Measurements from ENCODE around the gene CNTN4.

The CNTN4 gene

DNA sequence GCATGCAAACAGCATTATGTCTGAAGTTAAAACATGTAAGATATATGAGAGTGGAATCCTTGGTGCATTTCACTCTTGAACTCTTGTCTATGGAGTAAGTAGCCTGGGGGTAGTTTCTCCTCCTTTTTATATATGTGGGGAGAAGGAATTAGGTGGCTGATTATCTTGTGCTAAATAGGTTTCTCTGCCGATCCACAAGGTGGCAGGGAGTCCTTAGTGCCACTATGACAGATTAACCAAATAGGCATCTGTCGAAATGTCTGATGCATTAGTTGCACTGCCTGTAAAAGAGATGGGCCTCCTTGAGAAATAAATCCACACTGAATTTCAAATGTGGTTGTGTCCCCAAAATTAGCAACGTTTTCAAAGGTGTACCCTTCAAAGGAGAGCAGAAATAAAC is 170.1 kb downstream of the CNTN4 start:
- no peak for DNase-seq (ENCODE audit: low read depth)

DNA sequence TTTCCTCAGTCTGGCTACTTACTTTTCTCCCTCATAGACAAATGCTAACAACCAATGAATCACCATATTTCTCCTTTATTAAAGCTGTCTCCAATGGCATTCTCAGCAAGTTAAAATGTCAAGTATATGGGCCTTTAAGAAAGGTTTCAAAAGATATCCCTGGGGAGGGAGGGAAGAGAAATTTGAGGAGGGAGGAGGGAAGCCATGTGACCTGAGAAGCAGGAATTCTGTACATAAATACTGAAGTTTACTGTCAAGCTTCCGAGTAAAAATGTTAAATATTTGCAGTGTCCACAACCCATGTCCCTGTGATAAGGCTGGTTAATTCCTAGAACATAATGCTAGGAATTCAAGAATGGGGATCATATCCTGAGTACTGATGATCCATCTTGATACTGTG is 175.9 kb downstream of the CNTN4 start:
- DNase-seq (ENCODE audit: low read depth) = no peak

DNA sequence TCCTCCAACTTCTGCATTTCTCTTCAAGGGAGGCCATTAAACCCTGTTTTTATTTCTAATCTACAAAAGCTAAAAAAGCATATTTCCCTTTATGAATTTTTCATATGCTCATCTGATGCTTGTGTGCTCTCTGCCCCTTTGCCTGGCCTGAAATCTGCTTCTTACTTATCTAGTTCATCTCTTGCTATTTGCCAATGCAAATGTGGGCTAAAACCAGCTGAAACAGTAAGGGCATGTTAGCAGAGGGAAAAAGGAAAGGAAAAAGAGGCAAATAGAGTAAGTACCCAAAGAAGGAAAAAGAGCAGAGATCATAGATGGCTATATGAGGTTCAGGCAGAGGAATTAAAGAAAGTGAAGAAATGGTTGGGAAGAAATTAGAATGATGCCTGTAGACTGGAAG is 185.2 kb downstream of the CNTN4 start:
- DNase-seq (ENCODE audit: low read depth) = no peak

DNA sequence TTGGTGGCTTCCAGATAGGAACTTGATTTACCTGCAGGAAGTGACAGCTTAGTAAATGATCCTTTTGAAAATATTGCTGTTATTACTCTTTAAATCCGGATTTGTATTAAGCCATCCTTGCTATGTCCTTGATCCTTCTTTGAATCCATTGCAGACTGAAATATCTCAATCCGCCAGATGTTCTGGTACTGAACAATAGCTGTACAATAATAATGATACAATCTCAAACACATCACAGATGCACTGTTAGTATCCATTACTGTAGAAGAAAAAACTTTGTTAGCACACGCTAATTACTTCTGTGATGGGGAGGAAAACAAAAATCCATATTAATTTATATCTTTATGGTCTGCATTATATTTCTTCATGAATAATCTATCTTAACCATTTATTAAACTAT is 202.3 kb downstream of the CNTN4 start:
- no peak for DNase-seq (ENCODE audit: low read depth)

DNA sequence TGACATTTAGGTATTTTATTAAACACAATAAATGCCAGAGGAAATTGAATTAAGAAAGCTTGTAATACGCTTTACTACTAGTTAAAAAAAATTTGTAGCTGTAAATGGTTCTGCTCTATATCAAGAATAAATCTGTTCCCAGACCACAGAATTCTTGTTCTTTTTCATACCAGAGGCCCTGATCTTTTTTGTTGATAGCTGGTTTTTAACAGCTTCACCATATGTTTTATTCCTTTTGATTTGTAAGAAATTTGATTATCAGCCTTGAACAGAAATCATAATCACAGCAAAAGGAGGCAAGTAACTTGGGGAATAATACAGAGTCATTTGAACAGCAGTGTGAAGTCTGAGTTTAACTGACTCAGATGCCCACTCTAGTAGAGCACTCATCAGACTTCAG is 202.7 kb downstream of the CNTN4 start:
- no peak for DNase-seq (ENCODE audit: low read depth)

DNA sequence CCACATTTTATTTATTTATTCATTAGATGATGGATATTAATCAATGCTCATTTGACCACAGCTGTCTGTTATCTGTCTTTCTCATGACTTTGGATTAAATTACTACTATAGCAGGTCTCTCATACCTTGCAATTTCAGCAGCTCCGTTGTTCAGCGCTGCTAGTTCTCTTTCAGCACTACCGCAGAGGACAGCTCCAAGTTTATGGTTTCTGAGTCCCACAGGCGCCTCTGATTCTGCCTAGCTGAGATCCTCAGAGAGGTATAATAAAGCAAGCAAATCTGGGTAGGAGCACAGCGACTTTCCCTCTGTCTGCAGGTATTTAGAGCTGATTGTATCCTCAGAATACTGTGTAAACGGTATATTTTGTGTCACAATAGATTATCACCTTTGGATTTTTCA is 204.9 kb downstream of the CNTN4 start:
- no peak for DNase-seq (ENCODE audit: low read depth)

DNA sequence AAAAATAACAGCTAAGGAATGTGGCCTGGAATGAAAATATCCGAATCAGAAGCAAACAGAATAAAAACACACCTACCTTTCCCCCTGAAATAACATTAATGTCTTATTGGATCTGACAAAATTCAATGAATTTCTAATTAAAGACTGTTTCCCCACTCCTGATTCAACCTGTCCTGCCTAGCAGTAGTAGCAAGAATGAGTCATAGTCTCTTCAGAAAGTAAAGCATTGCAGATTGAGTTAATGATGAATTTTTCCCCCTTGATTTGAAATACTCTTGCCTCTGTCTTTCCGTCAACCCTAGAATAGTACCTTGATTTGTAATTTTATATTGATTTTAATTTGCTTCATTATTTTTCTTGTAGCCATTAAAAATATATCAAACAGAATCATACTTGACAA is 212.4 kb downstream of the CNTN4 start:
- no peak for DNase-seq (ENCODE audit: low read depth)

DNA sequence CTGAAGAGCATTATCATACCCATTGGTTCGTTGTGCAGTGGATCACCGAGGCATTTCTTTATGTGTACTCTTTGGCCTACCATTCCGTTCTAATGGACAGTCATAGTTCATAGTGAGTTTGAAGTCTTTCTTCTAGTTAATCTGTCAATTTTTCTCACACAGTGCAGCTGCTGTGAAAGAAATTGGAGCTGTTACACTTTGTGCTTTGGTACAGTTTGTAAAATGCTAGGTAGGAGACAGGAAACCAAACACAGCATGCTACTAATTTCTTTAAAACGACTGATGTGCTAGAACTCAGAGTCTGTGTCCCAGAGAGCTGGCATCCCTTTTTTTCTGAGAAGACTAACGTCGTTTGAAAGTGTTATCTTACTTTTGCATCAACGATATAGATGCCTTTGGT is 218.9 kb downstream of the CNTN4 start:
- no peak for DNase-seq (ENCODE audit: low read depth)

DNA sequence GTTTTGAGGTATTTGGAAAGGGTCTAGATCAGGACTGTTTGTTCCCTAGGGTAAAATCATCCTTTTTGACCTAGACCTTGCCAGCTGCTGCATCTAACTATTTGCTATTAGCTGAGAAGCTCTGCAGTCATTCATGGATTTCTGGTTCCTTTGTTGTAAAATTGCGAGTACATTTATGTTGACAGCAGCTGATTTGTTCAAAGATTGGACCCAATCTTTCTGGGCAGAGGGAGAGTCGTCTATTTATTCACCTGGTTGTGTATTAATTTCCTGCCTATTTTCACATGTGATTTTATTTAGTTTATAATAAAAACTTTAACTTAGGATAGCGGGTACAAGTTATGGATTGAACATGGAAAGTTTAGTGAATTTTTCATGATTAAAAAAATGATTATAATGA is 236.3 kb downstream of the CNTN4 start:
- no peak for DNase-seq (ENCODE audit: low read depth)

DNA sequence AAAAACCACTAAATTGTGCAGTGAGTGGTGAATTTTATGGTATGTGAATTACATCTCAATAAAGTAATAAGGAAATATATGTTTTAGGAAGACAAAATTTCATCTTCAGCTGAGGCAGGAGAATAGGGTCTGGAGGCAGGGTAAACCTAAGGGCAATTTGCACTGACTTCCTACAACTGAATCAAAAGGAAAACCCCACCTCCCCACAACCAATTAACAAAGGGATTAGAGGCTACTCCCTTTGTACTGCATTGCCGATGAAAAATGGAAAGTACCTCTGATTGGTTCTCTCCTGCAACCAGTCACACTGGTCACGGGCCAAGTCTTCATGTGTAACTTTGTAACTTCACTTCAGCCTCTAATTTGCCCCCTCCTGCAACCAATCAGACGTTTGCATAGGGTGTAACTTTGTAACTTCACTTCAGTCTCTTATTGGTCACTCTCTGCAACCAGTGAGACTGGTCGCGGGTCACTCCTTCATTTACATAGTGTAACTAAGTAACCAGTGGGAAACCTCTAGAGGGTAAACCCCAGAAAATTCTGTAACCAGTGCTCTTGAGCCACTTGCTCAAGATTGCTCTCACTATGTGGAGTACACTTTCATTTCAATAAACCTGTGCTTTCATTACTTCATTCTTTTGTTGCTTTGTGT is 244.5 kb downstream of the CNTN4 start:
- no peak for DNase-seq (ENCODE audit: low read depth)

DNA sequence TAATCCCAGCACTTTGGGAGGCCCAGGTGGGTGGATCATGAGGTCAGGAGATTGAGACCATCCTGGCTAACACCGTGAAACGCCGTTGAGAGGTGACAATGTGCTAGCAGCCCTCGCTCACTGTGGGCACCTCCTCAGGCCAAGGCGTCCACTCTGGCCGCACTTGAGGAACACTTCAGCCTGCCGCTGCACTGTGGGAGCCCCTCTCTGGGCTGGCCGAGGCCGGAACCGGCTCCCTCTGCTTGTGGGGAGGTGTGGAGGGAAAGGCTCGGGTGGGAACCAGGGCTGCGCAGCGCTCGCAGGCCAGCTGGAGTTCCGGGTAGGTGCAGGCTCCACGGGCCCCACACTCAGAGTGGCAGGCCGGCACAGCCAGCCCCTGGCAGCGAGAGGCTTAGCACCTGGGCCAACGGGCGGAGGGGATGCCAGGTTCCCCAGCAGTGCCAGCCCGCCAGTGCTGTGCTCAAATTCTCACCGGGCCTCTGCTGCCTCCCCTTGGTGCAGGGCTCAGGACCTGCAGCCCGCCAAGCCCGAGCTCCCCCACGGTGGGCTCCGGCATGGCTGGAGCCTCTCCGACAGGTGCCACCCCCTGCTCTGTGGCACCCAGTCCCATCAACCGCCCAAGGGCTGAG is 253.6 kb downstream of the CNTN4 start:
- DNase-seq (ENCODE audit: low read depth) = no peak

DNA sequence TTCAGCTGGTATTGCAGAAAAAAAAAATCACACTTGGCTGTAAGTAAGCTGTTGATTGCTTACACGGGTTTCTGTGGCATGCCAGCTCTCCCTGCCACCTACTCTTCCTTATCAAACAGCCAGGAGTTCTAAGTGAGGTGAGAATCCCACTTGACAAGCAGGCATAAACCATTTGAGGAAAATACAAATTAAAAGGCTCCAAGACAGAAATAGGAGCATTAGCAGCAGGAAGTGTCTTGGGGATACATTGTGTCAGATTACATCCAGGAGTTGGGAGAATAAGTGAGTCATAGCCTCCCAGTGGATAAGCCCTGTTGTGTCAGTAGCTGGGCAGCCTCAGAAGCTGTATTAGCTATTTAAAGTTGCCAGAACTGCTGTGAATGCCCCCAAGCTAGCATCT is 256.0 kb downstream of the CNTN4 start:
- DNase-seq (ENCODE audit: low read depth) = no peak

DNA sequence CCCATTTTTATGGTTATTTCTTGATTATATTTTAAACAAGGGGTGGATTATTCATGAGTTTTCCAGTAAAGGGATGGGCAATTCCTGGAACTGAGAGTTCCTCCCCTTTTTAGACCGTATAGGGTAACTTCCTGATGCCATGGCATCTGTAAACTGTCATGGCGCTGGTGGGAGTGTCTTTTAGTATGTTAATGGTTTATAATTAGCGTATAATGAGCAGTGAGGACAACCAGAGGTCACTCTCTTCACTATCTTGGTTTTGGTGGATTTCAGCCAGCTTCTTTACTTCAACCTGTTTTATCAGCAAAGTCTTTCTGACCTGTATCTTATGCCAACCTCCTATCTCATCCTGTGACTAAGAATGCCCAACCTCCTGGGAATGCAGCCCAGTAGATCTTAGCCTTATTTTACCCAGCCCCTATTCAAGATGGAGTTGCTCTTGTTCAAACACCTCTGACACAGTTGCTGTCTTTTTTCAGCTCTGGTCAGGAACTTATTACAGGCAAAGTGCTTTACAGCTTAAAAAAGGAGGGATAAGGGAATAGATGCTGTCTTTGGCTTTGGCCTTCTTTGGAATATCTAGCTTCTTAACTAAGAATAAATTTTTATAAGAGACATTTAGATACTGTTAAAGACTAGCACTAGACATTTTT is 257.8 kb downstream of the CNTN4 start:
- DNase-seq (ENCODE audit: low read depth) = no peak

DNA sequence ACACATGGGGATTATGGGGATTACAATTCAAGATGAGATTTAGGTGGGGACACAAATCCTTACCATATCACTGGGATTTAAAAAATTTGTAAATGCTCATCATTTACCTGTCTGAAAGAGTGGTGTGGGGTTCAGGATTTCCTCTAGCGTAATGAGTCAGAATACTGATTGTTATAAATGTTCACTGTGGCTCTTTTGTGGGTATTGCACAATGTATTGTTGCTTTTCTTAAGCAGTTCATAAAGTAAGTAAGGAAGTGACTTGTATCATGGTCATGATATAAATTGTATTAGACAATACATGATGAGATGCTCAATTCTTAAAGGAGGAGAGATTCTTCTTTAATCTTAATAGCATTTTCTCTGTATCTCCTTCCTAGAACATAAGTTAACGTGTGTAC is 262.1 kb downstream of the CNTN4 start:
- DNase-seq (ENCODE audit: low read depth) = no peak

DNA sequence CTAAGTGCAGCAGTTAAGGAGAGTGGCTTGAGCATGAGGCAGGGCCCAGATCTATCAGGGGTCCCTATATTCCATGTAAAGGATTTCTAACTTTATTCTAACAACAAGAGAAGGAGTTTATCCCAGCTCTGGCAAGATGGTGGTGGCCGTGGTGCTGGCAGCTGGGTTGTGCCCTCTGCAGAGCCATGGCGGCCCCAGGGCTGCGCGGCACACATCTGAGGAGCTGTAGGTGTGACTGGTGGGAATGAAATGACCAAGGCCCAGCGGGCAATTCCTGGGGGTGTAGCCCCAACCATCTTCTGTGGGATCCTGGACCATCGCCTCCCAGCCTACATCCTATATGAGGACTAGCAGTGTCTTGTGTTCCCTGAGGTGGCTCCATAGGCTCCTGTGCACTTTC is 263.5 kb downstream of the CNTN4 start:
- DNase-seq (ENCODE audit: low read depth) = no peak

DNA sequence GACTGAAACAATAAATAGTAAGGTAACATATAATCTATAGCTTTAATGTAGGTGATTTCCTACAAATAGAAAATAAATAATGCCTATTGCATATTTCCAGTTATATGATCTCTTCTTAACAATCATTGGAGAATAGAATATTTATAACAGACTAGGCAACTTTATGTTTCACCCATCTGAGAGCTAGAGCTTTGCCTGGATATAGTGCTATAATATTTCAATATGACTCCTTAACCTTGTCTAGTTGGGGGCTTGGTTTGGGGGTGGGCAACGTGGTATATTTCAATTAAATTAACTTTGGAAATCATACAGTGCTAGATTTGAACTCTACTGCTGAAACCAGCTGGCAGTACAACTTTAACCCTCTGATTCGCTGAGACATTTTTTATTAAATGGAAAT is 265.2 kb downstream of the CNTN4 start:
- DNase-seq (ENCODE audit: low read depth) = no peak

DNA sequence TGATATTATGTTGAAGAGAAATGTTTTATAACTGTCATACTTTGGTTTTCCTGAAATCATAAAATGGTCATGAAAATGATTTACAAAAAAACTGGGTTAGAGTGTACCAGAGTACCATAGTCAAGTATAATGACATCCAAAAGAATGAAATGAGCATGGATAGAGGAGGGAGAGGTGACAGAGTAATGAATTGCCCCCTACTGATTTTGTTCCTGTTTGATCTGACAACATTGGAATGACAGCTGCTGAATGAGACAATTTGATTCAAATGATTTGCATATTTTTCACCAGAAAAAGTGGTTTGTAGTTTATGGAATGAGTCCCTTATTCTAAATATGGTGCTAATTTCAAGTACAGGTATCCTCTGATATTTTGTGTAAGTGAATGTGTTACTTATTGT is 271.7 kb downstream of the CNTN4 start:
- DNase-seq (ENCODE audit: low read depth) = no peak

DNA sequence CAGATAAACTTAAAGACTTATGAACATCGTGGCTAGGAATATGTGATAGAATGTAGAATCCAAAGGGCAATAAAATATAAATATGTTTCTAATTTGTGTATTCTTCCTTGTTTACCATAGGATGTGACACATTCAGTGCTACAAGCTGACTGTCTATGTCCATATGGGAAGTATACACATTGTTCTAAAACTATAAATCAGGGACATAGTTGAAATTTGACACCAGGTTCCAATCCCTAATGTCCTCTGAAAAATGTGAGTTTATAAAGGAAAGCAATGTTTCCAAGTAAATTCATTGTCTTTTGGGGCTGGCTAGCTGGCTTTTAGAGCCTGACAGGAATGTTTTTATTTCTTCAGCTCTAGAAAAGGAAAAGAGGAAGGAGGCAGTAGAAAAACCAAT is 273.6 kb downstream of the CNTN4 start:
- no peak for DNase-seq (ENCODE audit: low read depth)

DNA sequence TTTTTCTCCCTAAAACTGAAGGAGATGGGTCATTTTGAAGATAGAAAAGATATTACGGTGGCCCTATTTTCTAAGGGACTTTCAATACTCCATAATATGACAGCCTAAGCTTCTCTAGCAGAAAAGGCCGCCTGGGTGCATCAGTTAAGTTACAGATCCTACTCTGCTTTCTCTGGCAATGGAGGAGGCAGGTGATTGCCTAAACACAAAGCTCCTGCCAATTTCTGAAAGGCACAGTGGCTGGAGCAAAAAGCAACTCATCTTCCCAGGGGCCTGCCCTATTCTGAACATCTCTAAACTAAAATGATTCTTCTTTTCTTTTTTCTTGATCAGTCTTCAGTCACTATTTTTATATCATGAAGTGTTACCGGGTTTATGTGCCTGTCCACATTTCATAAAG is 276.7 kb downstream of the CNTN4 start:
- no peak for DNase-seq (ENCODE audit: low read depth)

DNA sequence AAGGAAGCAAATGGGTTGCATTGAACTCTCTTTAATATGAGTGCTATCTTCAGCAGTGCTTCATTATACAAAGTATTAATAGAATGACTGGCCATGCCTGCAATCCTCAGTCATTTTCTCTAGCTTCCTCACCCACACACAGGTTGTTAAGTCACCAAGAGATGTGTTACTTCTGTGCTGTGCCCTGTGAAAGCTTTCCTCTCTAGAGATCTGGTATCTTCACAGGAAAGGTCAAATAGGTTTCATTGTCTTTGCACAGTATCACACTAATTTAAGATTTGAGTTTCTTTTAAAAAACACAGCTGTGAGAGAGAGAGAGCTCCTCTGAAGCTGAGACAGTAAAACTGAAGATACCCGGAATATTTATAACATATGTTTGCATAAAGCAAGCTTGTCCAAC is 278.6 kb downstream of the CNTN4 start:
- no peak for DNase-seq (ENCODE audit: low read depth)

DNA sequence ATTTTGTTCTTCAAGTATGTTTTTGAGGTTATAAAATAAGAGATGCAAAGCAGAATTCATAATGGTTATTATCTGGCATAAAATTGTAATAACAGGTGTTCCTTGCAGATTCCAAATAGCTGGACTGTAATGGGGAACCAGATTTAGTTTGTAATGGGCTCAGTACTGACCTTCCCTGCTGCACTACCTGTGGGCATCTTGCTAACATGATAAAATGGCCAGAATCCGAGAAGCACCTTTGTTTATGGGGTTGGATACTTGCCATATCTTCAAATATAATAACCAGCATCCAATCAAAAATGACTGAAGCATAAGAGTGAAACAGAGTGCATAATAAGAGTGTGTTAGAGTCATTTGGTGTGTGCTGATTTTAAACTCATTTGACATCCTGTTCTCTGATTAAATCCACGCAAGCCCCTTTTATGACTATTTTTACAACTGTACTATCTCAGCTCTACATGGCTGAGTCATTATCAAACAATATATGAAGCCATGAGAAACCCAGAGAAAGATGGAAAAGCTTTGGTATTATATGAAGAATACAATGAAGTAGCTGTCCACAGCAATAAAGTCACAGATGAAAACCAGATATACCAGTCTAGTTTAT is 292.4 kb downstream of the CNTN4 start:
- no peak for DNase-seq (ENCODE audit: low read depth)

DNA sequence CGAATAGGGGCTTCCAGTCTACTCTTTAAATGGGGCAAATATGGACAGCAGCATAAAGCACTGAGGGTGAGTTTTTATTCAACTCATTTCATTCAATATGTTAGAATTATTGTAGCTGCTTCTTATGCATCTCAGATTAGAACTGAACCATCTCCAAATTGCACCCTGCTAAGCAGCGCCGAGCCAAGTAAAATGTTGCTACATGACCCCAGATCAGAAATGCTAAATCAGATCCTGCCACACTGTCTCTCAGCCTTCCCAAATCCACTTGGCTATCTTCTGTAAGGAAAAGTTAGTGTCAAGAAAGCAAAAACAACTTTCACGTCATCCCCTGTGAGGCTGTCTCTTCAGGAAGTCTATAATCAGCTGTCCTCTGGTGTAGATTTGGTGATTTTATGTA is 293.2 kb downstream of the CNTN4 start:
- DNase-seq (ENCODE audit: low read depth) = no peak

DNA sequence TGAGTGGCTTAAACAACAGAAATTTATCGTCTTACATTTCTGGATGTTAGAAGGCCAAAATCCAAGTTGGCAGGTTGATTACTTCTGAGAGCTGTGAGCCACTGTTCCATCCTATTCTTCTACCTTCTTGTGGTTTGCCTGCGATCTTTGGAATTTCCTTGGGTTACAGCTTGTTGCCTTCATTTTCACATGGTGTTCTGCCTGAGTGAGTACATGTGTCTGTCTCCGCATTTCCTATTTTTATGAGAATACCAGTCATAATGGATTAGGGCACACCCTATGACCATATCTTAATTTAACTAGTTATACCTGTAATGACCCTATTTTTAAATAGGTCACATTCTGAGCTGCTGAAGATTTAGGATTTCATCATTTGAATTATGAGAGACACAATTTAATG is 294.3 kb downstream of the CNTN4 start:
- no peak for DNase-seq (ENCODE audit: low read depth)

DNA sequence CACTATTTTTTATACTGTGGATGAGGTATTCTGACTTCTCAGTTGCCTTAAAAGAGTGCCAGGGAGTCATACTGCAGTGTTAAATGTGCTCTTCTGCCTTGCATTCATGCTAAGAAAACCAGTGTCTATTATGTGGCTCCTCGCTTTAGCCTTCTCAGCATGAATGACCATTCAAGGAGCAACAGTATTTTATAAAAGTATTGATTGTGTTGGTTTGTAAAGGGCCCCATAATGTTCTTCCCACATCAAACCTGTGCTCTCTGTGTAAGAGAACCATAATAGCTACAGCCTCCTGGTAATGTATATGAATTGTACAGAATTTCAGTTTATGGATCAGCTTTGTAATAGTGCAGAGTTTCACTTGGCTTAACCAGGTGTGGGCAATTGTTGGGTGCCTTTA is 316.4 kb downstream of the CNTN4 start:
- DNase-seq (ENCODE audit: low read depth) = no peak
